Thymus (tissue), 11 donors: ENCODE measurements around the gene ETNPPL. TPM values are rescaled to one million over a fixed set of nuclear protein-coding genes. Genes with fewer than 3 reads are reported as not detected.

Experiments used
- DNase-seq, 9 donors: peaks; one replicate each; pipeline ENCODE4 v3.0.0-alpha.2; 2013; ENCODE audit warnings: low spot score in 9 of 9, low read depth in 6 of 9, missing footprints in 1 of 9
- H3K27ac ChIP-seq, 2 donors: one replicate each; pipeline ENCODE4 v1.5.1; 2013; ENCODE audit warnings: control low read depth in 1 of 2, low read depth in 1 of 2, low read length in 1 of 2, mild to moderate bottlenecking in 1 of 2, moderate library complexity in 1 of 2
- H3K27me3 ChIP-seq, 2 donors: one replicate each; pipeline ENCODE4 v1.5.1; 2013; ENCODE audit warnings: low read length in 1 of 2; ENCODE audit not compliant: control insufficient read depth in 2 of 2, insufficient read depth in 1 of 2
- H3K36me3 ChIP-seq, 2 donors: one replicate each; pipeline ENCODE4 v1.5.1; 2013; ENCODE audit warnings: low read length in 1 of 2, mild to moderate bottlenecking in 1 of 2, moderate library complexity in 1 of 2; ENCODE audit not compliant: control insufficient read depth in 2 of 2, insufficient read depth in 2 of 2
- H3K4me1 ChIP-seq, 2 donors: one replicate each; pipeline ENCODE4 v1.5.1; 2013; ENCODE audit warnings: low read length in 2 of 2; ENCODE audit not compliant: control insufficient read depth in 2 of 2, insufficient read depth in 2 of 2
- H3K4me3 ChIP-seq, 2 donors: one replicate each; pipeline ENCODE4 v1.5.1; 2013; ENCODE audit warnings: low read length in 2 of 2, control low read depth in 1 of 2, mild to moderate bottlenecking in 1 of 2
- H3K9me3 ChIP-seq, 2 donors: one replicate each; pipeline ENCODE4 v1.5.1; 2013; ENCODE audit warnings: low read length in 1 of 2, mild to moderate bottlenecking in 1 of 2; ENCODE audit not compliant: control insufficient read depth in 2 of 2, insufficient read depth in 1 of 2
- WGBS: extraction: QIAGEN DNeasy Blood & Tissue Kit; methylation state at CpG from one replicate; pipeline ENCODE4 v1.1.7; 2013; 5-methylcytosine and 5-hydroxymethylcytosine counted together
- polyA plus RNA-seq: library from polyadenylated mRNA; stranded (reverse); fragments of 200-250 nt; gene quantifications from one replicate; pipeline ENCODE4 v1.2.3, GENCODE V29; 2013
- total RNA-seq: library from RNA; stranded (reverse); fragments of 120-200 nt; gene quantifications from one replicate; pipeline ENCODE4 v1.2.4, GENCODE V29; 2013
- donor health status: healthy.

Gene ETNPPL
- total and polyA plus RNA-seq, 2 donors = 0.19 to 1.6 TPM

GRCh38 chr4:108788731-108789130 is 25.9 kb upstream of the ETNPPL start:
- Histone ChIP-seq H3K36me3 (no peaks in the 10 kb centered on the region), H3K9me3 (no peaks in the 10 kb centered on the region), H3K4me1 (no peaks in the 10 kb centered on the region), H3K27ac (no peak overlapping the region), H3K4me3 (no peak overlapping the region), H3K27me3 (no peaks in the 10 kb centered on the region)
- WGBS = 97% methylated on average over 9 of the region's 9 CpGs
- no peak for DNase-seq

- 98% methylated on average over 16 of the region's 16 CpGs for WGBS
These were observed 24.9 kb upstream of the ETNPPL start for GRCh38 chr4:108787724-108788123.

GRCh38 chr4:108787106-108787505 is 24.3 kb upstream of the ETNPPL start:
- Histone ChIP-seq H3K4me1 (no peaks in the 10 kb centered on the region), H3K27ac (no peak overlapping the region), H3K9me3 (no peaks in the 10 kb centered on the region), H3K36me3 (no peaks in the 10 kb centered on the region), H3K27me3 (no peaks in the 10 kb centered on the region), H3K4me3 (no peak overlapping the region)
- WGBS = 94% methylated on average over 14 of the region's 14 CpGs
- DNase-seq = no peak

More at GRCh38 chr4:108787724-108788123, 24.9 kb upstream of the ETNPPL start:
- Histone ChIP-seq H3K9me3 (no peaks in the 10 kb centered on the region), H3K4me3 (no peak overlapping the region), H3K27ac (no peak overlapping the region), H3K4me1 (no peaks in the 10 kb centered on the region), H3K27me3 (no peaks in the 10 kb centered on the region), H3K36me3 (no peaks in the 10 kb centered on the region)
- DNase-seq = no peak

GRCh38 chr4:108786351-108786750 is 23.5 kb upstream of the ETNPPL start:
- H3K36me3 ChIP-seq = no peaks in the 10 kb centered on the region
- no peaks in the 10 kb centered on the region for H3K9me3 ChIP-seq
- H3K4me3 ChIP-seq = no peak overlapping the region
- no peaks in the 10 kb centered on the region for H3K27me3 ChIP-seq
- H3K4me1 ChIP-seq = no peaks in the 10 kb centered on the region
- no peak for DNase-seq
- 84% methylated on average over 8 of the region's 8 CpGs for WGBS
- H3K27ac ChIP-seq = no peak overlapping the region

GRCh38 chr4:108783665-108784463 is 21.0 kb upstream of the ETNPPL start:
- Histone ChIP-seq H3K9me3 (no peaks in the 10 kb centered on the region), H3K27me3 (no peaks in the 10 kb centered on the region), H3K4me3 (no peak overlapping the region), H3K4me1 (no peaks in the 10 kb centered on the region), H3K36me3 (no peaks in the 10 kb centered on the region), H3K27ac (no peak overlapping the region)
- WGBS = 72% methylated on average over 3 of the region's 3 CpGs
- DNase-seq = peak in 3 of 9 donors; percentile 2 to 48 (median 10)

GRCh38 chr4:108779958-108780357 is 17.1 kb upstream of the ETNPPL start:
- Histone ChIP-seq H3K9me3 (no peaks in the 10 kb centered on the region), H3K4me1 (no peaks in the 10 kb centered on the region), H3K27me3 (no peaks in the 10 kb centered on the region), H3K4me3 (no peak overlapping the region), H3K36me3 (no peaks in the 10 kb centered on the region), H3K27ac (no peak overlapping the region)
- no peak for DNase-seq

GRCh38 chr4:108777388-108777787 is 14.5 kb upstream of the ETNPPL start:
- H3K27me3 ChIP-seq = no peaks in the 10 kb centered on the region
- H3K27ac ChIP-seq = no peak overlapping the region
- 94% methylated on average over 2 of the region's 2 CpGs for WGBS
- no peaks in the 10 kb centered on the region for H3K9me3 ChIP-seq
- no peaks in the 10 kb centered on the region for H3K4me1 ChIP-seq
- no peaks in the 10 kb centered on the region for H3K36me3 ChIP-seq
- no peak overlapping the region for H3K4me3 ChIP-seq
- DNase-seq = no peak

- no peak overlapping the region for H3K4me3 ChIP-seq
- 22% methylated on average over 5 of the region's 5 CpGs for WGBS
- DNase-seq = no peak
These were observed 13.1 kb upstream of the ETNPPL start for GRCh38 chr4:108775921-108776320.

GRCh38 chr4:108774809-108775530 is 12.1 kb upstream of the ETNPPL start:
- DNase-seq = no peak

More at GRCh38 chr4:108775921-108776320, 13.1 kb upstream of the ETNPPL start:
- H3K36me3 ChIP-seq = no peaks in the 10 kb centered on the region
- H3K4me1 ChIP-seq = no peaks in the 10 kb centered on the region
- H3K27ac ChIP-seq = no peak overlapping the region
- no peaks in the 10 kb centered on the region for H3K27me3 ChIP-seq
- no peaks in the 10 kb centered on the region for H3K9me3 ChIP-seq

More at GRCh38 chr4:108774809-108775530, 12.1 kb upstream of the ETNPPL start:
- no peaks in the 10 kb centered on the region for H3K36me3 ChIP-seq
- 92% methylated on average over 5 of the region's 5 CpGs for WGBS
- H3K9me3 ChIP-seq = no peaks in the 10 kb centered on the region
- no peaks in the 10 kb centered on the region for H3K4me1 ChIP-seq
- no peak overlapping the region for H3K27ac ChIP-seq
- no peaks in the 10 kb centered on the region for H3K27me3 ChIP-seq
- no peak overlapping the region for H3K4me3 ChIP-seq
